ENCODE results near the gene RANBP3.

The RANBP3 gene

DNA sequence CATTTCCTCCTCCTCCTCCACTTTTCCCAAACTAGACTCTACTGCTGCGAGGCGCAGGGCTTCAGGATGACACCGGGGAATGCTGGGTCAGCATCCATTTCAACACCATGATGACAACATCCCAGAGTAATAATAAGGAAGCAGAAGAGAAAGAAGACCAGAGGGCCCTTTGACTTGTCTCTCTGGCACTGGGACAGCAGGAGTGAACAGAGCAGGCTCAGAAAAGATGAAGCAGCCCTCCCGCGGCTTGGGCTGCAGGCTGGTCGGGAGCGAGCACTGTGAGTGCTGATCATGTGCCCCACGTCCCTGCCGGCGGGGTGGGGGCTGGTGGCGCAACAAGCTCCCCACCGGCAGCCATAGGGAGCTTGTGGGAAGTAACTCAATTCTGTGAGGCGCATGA lies 30.5 kb downstream of the RANBP3 start:
- peak overlapping the region; percentile 99 for H3K27ac Mint-ChIP-seq
- H3K9me3 Mint-ChIP-seq, result no peaks in the 10 kb centered on the region
- peaks cover 95% of the 10 kb centered on the region for H3K4me1 Mint-ChIP-seq
- peaks cover 16% of the 10 kb centered on the region for H3K36me3 Mint-ChIP-seq (ENCODE audit: low read depth)
- H3K4me3 Mint-ChIP-seq, result peak overlapping the region; percentile 63
- no peak for DNase-seq
- TF ChIP-seq, protein P1, sequence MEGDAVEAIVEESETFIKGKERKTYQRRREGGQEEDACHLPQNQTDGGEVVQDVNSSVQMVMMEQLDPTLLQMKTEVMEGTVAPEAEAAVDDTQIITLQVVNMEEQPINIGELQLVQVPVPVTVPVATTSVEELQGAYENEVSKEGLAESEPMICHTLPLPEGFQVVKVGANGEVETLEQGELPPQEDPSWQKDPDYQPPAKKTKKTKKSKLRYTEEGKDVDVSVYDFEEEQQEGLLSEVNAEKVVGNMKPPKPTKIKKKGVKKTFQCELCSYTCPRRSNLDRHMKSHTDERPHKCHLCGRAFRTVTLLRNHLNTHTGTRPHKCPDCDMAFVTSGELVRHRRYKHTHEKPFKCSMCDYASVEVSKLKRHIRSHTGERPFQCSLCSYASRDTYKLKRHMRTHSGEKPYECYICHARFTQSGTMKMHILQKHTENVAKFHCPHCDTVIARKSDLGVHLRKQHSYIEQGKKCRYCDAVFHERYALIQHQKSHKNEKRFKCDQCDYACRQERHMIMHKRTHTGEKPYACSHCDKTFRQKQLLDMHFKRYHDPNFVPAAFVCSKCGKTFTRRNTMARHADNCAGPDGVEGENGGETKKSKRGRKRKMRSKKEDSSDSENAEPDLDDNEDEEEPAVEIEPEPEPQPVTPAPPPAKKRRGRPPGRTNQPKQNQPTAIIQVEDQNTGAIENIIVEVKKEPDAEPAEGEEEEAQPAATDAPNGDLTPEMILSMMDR (IDR thresholded peaks at IDR 0.05), result no peak
- no peaks in the 10 kb centered on the region for H3K27me3 Mint-ChIP-seq (ENCODE audit: low read depth, poor library complexity)

DNA sequence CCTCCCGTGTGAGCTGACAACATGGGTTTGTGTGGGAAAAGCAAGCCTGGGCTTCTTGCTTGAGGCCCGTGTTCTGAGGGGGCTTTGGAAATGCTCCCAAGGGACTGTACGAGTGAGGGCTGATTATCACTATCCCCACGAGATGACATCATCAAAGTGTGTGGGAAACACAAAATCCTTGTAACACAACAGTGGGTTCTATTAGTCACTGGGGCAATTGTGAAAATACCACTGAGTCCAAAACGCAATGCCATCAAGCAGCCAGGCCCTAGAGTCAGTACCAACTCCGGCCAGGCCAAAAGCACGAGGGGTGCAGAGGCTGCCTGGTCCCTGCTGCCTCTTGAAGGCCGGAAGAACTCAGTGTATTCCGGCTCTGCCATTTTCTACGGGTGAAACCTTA lies 34.3 kb downstream of the RANBP3 start:
- TF ChIP-seq, protein P1 (IDR thresholded peaks at IDR 0.05), result no peak
- H3K9me3 Mint-ChIP-seq, result no peaks in the 10 kb centered on the region
- peaks cover 36% of the 10 kb centered on the region for H3K36me3 Mint-ChIP-seq (ENCODE audit: low read depth)
- DNase-seq, result no peak
- H3K27me3 Mint-ChIP-seq (ENCODE audit: low read depth, poor library complexity), result no peaks in the 10 kb centered on the region
- H3K27ac Mint-ChIP-seq, result peak overlapping the region; percentile 87
- no peak overlapping the region for H3K4me3 Mint-ChIP-seq
- peaks cover 89% of the 10 kb centered on the region for H3K4me1 Mint-ChIP-seq

DNA sequence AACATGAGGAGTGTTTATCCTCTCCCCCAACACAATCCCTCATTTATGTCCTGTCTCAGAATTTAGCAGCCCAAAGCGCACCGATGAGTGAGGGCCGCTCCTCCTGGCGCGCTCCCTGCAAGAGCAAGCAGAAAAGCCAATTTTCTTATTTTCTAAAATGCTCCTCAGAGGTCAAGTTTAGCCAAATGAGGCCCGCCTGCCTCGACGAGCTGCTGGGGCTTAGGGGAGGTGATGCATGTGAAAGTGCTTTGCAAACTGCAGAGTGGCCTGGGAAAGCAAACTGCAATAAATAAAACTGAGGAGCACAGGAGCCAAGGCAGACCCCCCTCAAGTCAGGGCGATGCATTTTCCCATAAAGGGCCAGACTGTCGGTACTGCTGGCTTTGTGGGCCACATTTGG lies 34.9 kb downstream of the RANBP3 start:
- peaks cover 89% of the 10 kb centered on the region for H3K4me1 Mint-ChIP-seq
- TF ChIP-seq, protein P1 (IDR thresholded peaks at IDR 0.05), result no peak
- no peak for DNase-seq
- H3K4me3 Mint-ChIP-seq, result peak overlapping the region; percentile 71
- peak overlapping the region; percentile 87 for H3K27ac Mint-ChIP-seq
- no peaks in the 10 kb centered on the region for H3K27me3 Mint-ChIP-seq (ENCODE audit: low read depth, poor library complexity)
- H3K9me3 Mint-ChIP-seq, result no peaks in the 10 kb centered on the region
- peaks cover 41% of the 10 kb centered on the region for H3K36me3 Mint-ChIP-seq (ENCODE audit: low read depth)

DNA sequence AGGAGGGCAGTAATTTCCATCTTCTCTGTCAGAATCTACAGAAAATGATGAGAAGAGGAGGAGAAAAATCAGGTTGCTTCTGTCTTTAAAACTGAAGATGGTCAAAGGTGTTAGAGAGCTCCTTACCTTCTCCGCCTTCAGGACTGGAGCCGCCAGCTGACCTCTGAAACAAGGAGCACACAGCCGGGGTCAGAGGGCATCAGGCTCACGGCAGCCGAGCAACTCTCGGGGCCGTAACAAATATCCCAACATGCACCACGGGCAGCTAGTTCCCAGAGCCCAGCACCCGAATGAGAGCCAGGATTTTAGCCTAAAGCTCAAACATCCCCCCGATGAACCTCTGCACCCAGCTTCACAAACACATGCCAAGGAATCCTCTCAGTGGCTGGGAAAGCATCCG lies 36.3 kb downstream of the RANBP3 start:
- Mint-ChIP-seq H3K9me3 (no peaks in the 10 kb centered on the region), H3K4me3 (peak overlapping the region; percentile 73), H3K4me1 (peaks cover 92% of the 10 kb centered on the region), H3K27me3 (ENCODE audit: low read depth, poor library complexity) (no peaks in the 10 kb centered on the region), H3K27ac (peak overlapping the region; percentile 95), H3K36me3 (ENCODE audit: low read depth) (peaks cover 48% of the 10 kb centered on the region)
- DNase-seq, result no peak
- TF ChIP-seq, protein P1 (IDR thresholded peaks at IDR 0.05), result no peak

DNA sequence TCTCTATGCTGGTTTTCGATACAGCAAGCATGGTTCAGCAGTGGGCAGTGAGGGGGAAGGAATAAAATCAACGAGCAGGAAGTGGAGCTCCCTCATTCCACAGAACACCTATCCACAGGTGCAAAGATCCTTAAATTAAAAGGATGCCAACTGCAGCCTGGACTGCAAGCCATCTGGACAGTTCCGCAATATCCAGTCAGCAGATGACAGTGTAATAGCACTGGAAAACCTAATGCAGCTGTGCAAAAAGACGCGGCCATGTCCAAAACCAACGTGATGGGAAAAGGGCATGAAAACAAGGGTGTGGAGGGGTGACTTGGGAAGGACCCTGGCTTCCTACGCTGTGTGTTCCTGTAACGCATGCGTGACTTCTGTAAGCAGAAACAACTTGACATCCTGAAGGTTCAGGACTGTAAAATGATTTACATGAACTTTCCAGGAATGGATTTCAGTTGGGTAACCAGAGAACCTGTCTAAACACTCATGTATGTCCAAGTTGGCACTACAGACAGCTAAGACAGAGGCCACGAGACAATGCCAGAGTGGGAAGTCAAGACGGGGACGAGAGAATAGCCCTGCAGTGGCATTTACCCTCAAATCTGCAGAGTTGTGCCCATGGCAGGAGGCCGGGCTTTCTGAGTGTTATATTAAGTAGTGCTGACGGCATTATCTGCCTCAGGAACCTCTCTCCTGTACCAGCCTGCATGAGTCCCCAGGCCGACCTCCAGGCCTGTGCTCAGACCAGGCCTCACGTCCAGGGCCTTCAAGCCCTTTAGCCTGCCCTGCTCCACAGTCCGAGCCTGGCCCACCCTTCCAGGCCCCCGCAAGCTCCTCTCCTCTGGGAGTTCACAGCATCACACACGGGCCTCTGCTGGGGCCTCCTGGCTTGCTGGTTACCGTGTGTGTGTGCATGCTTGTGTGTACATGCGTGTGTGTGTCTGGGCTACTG lies 37.4 kb downstream of the RANBP3 start:
- no peaks in the 10 kb centered on the region for H3K27me3 Mint-ChIP-seq (ENCODE audit: low read depth, poor library complexity)
- H3K4me1 Mint-ChIP-seq, result peaks cover 93% of the 10 kb centered on the region
- TF ChIP-seq, protein P1 (IDR thresholded peaks at IDR 0.05), result no peak
- peak overlapping the region; percentile 95 for H3K27ac Mint-ChIP-seq
- H3K9me3 Mint-ChIP-seq, result no peaks in the 10 kb centered on the region
- H3K4me3 Mint-ChIP-seq, result no peak overlapping the region
- DNase-seq, result no peak
- H3K36me3 Mint-ChIP-seq (ENCODE audit: low read depth), result peaks cover 45% of the 10 kb centered on the region

DNA sequence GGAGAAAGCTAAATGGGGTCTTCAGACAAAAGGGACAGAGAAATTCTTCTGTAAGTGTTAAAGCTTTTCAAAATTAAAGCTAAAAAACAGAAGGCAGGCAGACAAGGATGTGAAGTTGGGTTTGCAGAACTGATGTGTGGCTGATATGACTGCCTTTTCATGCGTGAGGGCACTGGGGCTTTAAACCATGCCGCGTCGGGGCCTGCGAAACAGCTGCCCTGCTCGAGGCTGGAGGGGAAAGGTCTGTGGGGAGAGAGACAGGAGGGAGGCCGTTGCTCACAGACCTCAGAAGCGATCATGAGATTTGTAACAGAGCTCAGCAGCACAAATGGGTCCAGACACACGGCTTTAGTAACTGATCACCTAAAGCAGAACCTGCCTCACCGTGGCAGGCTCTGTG lies 40.4 kb downstream of the RANBP3 start:
- H3K4me3 Mint-ChIP-seq, result no peak overlapping the region
- TF ChIP-seq, protein P1 (IDR thresholded peaks at IDR 0.05), result no peak
- no peak for DNase-seq
- H3K4me1 Mint-ChIP-seq, result peaks cover 93% of the 10 kb centered on the region
- no peaks in the 10 kb centered on the region for H3K27me3 Mint-ChIP-seq (ENCODE audit: low read depth, poor library complexity)
- peaks cover 49% of the 10 kb centered on the region for H3K36me3 Mint-ChIP-seq (ENCODE audit: low read depth)
- no peaks in the 10 kb centered on the region for H3K9me3 Mint-ChIP-seq
- peak overlapping the region; percentile 98 for H3K27ac Mint-ChIP-seq

All from nephron progenitor cell (in vitro differentiated cells).